Activated CD8-positive, alpha-beta memory T cell treated with anti-CD3 and anti-CD28 coated beads, Interleukin-2, amount 50 U/mL, for 4 hours (primary cell): ENCODE results near the gene LGR6.
"Not testable (repeated sequence)": the region's sequence is repeated elsewhere in the genome, so short reads cannot be mapped to it uniquely, and the experiment has no call there.

Experiments used
- DNase-seq: peaks from one replicate; pipeline ENCODE4 v3.0.0-alpha.2; 2020

LGR6 gene

DNA sequence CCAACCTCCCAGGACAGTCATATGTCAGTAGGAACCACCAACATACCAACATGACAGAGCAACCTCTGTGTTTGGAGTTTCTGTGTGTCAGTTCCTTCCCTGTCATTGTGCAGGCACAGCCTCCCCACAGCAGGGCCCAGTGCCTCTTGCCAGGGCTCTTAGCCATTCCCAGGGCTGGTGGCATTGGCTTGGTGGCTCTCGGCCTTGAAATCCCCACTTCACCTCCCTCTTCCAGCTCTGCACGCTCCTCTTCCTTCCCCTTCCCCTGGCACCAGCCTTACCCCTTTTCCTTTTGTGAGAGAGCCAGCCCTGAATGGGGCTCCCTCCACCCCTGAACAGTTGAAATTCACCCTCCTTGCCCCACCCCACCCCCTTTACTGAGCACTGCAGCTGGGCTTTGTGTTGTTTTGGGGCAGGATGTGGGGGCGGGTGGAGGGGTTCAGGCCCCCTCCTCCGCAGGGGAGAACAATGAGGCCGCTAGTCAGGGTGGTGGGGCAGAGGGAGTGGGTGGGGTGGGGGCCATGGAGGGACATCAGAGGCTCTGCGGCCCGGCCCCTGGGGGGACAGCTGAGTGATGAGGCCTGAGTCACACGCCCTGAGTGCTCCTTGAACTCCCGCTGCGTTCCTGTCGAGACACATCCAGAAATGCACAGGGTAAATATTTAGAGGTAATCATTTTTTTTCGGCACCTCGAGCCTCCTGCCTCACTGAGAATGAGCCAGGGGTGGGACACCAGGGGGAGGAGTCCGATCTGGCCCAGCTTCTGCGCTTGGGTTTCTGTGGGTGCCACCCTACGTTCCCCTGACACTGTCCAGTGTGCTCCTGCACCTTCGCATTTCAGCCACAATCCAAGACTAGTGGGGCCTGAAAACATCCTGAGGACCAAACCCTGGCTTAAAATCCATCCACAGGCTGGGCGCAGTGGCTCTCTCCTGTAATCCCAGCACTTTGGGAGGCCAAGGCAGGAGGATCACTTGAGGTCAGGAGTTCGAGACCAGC, 28.6 kb downstream of the LGR6 start:
- no peak for DNase-seq

DNA sequence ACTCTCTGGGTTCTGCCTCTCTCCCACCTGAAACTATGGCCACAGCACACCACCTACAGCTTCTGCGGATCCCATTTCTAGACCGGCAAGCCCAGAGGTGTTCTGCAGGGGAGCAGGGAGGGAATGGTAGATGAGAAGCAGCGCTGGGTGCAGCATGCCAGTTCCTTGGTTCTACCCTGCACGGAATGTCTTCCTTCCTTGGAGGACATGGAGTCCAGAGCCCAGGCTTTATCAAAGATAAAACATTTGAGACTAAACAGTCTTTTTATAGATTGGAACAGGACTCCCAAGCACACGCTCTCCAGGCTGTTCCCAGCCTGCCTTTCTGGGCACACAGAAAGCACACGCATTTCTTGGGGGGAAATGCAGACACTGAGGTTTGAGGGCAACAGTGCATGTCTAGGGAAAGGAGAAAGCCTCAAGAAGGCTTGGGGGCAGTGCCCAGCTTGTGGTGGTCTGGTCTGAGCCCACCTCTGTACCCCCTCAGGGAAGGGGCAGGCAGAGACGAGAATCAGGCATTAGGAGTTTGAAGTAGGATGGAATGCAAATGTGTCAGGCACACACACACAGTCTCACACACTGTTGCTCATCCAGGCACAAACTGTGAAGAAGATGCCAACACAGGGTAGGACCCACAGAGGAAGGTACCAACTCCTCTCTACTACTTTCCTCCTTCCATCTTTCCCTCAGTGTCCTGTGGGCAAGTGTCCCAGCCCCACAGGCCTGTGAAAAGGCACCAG, 29.7 kb downstream of the LGR6 start:
- no peak for DNase-seq

DNA sequence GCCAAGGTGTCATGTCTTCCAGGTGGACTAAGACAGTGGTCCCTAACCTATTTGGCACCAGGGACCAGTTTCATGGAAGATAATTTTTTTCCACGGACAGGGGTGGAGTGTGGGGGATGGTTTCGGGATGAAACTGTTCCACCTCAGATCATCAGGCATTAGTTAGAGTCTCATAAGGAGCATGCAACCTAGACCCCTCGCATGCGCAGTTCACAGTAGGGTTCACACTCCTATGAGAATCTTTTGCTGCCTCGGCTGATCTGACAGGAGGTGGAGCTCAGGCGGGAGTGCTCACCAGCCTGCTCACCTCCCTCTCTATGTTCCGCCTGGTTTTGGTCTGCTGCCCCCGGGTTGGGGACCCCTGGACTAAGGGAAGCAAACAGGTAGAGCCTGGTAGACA, 30.9 kb downstream of the LGR6 start:
- no peak for DNase-seq

DNA sequence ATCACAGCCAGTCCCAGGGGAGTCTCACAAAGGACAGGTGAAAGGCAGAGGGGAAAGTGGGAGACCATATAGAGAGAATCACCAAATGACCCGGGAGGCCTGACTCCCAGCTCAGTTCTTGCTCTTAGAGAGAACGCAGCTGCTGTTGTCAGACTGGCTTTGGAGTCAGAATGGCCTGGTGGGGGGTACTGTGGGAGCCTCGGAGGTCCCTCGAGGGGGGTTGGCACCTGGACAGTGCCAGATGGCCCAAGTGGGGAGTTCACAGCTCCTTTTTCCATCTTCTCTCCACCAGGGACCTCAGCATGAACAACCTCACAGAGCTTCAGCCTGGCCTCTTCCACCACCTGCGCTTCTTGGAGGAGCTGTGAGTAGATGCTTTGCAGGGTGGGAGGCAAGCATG, 31.5 kb downstream of the LGR6 start:
- no peak for DNase-seq

DNA sequence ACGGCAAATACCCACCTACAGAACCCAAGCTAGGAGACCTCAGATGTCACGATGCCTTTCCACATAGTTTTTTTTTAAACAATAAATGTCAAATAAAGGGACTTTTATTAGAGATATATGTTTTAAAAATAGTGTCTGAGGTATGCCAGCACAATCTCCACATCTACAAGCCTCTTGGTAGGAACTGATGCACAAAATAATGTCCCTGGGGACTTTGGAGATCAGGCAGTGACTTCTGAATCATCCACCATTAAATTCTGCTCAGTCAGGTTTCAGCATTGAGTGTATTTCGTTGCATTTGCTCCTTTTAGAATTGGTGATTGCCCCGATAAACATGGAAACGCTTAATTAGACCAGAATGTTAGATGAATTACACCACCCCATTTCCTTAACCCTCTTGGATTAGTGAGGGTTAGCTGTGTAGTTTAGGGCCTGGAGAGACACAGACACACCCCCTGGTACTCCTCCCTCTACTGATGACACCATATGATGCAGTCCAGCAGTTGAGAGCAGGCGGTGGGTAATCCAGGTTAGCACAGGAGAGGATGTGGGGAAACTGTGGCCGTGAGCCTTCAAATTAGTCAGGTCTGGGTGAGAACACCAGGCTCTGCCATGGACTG, 33.6 kb downstream of the LGR6 start:
- DNase-seq: no peak

DNA sequence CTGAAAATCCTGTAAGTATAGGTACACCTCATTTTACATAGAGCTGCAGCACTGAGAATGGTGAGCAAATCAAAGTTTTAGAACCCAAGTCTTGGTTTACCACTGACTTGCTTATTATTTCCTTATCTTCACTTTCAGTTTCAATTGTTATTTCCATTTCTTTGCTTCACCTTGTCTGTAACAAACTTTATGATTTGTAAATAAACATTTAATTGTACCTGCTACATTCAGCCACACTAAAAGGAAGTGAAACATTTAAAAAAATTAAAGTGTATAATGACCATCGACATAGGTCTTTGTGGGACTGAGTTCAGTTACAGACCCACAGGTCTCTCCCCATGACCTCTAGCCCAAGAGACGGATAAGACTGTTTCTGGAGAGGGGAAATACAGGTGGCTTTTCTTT, 34.4 kb downstream of the LGR6 start:
- no peak for DNase-seq

DNA sequence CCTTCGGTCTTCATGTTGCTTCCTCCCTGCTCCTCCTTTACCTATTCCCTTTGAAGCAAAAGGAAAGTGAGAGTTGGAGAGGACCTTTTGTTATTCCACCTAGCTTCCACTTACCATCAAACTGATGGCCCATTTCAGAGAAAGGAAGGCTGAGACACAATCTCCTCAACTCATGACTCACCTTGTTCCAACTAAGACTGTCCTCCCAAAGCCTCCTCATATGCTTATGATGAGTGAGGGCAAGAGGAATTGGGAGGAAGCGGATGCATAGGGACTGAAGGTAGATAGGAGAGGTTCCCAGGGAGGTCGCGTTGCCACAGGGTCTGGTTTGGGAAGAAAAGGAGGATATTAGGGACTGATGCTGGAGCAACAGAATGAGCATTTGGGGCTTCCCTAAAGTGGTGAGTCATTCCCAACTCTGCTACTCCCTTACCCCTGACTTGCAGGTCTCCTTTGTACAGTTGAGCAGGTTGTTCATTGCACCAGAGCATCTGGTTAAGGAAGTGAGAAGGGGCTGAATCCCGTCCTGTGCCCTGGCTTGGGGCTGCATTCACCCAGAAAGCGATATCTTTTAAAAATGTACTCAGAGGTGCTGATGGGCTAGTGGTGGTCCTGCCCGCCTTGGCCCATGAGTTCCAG, 35.0 kb downstream of the LGR6 start:
- no peak for DNase-seq

DNA sequence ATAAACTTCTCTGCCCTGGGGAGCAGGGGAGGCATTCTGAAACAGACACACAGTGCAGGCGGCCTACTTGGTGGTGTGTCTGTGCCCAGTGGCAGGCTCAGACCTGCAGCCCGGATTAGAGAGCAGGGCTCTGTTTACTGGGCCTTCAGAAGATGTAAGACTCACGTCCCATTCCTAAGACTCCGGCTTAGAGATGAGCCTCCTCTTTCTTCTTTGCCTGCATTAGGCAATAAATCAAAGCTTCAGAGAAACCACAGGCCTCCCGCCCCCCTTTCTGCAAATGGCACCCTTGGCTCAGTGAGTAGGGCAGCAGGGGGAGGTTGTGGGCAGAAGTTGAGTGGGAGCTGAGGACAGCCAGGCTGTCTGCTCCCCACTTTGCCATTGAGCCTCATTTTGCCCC, 35.8 kb downstream of the LGR6 start:
- DNase-seq: no peak

DNA sequence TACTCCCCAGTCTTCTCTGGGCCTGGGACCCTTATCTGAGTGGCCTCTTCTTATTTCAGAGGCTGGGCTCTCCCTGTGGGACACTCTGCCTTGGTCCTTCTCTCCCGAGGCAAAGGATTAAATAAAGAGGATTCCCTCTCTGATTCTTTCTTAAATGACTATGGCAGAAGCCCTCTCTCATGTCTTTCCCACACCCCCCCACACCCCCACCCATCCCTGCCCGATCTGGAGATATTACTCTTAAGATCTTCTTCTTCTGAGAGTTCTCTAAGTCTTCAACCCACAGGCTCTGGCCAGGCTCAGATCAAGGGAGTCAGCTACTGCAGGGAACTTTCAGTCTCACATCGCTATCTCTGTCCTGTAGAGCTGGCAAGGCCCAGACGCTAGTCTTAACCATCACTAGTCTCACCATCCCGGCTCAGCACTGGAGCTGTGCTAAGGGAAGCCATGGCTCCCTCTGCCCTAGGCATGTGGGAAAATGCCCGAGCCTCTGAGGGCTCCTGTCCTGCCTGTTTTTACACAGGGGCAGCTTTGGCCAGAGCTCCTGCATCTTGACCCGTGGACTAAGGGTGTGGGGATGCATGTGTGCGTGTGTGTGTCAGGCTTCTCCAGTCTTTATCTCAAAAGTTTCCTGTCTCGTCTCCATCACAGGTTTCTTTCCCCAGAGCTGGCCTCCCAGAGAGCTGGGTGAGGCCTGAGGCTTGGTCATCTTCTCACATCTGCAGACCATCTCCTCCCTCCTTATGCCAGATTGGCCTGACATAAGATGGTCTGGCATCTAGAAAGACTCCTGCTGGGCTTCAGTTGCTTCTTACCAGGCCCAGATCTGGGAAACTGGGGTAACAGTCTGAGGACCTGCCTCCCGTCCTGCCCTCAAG, 36.7 kb downstream of the LGR6 start:
- DNase-seq: no peak

DNA sequence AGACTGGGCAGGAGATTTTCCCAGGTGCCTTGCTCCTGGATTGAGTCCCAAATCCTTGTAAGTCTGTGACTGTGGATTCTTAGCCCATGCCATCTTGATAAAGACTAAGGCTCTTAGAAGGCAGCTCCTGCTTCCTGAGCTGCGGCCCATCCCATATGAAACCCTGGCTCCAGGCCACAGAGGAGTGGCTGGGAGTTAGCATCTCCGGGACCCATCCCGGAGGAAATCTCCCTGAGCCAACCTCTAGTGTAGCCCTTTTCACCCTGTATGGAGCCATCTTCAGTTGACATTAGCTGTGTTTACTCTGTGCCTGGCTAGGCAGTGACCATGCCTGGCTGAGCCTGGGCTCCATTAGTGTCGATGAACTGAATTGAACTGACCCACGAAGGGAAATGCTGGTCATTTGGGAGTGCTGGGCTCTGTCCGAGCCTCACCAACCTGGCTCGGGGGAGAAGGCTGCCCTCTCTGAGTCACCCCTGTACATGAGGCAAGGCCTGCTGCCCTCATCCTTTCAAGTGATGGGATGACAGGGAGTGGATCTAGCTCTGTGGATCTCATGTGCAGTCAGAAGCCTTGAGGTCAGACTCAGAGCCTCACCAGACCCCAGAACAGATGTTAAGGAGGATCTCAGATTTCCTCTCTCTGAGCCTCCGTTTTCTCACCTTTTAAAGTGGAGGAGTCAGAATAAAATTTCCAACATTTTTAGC, 37.5 kb downstream of the LGR6 start:
- DNase-seq: no peak

DNA sequence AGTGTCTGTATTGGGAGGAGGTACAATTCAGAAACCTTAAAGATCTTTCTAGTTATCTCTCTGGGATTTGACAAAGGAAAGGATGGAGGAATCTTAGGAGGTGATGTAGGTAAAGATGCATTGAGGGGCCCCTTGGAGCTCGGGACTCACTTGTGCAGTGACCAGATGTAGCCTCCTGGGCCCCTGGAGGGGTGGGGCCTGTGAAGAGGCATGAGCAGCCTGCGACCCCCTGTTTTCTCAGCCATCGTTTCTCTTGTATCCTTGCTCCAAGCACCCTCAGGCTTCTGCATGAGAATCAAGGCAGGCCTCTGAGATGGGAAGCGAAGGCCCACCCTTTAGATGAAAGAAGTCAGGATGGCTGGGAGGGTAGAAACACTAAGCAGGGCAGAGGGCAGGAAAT, 39.6 kb downstream of the LGR6 start:
- DNase-seq: no peak

DNA sequence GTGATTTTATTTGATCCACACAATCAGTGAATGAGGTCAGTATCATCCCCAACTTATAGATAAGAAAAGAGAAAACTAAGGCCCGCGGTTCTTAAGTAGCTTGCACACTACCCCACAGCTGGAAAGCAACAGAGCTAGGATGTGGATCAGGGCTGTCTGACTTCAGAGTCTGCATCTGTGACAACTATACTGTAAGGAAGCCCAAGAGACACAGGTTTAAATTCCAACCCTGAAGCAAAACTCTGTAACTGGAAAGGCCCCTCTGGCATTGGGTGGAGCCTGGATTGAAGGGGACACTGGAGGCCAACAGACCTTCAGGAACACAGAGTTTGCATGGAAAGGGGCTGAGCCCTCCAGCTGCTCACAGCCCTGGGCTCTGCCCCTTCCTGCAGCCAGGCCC, 40.2 kb downstream of the LGR6 start:
- no peak for DNase-seq

DNA sequence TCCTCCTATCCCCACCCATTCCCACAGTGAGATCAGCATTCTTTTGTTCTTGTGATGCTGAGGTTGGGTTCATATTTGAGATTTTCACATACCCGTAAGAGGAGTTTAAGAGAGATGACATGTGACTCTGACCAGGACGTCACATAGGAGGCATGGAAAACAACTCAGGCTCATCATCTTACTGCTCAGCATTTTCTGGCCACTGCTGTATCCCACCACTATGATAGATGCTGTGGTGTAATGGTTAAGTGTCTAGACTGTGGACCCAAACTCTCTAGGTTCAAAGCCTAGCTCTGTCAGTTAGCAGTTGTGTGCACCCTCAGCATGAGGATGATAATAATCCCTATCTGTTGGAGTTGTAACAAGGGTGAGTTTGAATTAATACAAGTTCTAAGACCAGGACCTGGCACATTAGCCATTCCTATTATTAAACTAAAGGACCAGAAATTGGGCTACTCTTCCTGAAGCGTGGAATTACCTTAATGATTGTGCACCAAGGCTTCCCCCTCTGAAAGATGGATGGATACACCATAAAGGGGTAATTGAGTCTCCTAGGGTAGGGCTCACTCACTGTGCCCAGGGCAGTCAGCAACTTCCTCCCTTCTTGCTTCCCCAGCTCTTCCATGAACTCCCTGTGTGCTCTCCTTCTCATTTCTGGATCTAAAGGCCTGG, 40.9 kb downstream of the LGR6 start:
- no peak for DNase-seq

DNA sequence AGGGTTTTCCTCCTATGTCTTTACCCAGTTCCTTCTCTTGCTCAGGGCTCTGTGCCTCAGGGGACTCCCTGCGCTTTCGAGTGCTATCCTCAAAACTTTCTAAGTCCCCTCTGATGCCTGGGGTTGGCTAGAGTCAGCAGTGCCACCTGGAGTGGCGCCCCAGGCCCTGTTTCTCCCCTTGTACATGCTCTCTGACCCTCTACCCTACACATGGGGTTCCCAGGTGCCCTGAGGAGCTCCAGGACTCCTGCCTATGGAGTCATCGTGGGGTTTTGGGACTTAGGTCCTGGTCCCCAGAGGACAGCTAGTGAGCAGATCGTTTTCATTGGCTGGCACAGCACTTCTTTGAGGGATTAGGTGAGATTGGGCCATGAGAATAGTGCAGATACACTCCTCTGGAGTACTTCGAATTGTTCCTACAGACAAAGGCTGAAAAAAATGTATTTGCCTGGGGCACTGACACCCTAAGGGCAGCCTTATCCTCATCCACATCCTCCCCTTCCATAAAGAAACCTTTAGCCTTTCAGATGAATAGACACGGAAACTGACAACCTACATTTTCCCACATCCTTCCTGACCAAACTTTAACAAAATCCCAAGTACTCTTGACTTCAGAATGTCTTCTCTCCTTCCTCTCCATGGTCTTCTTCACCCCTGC, 41.5 kb downstream of the LGR6 start:
- no peak for DNase-seq

DNA sequence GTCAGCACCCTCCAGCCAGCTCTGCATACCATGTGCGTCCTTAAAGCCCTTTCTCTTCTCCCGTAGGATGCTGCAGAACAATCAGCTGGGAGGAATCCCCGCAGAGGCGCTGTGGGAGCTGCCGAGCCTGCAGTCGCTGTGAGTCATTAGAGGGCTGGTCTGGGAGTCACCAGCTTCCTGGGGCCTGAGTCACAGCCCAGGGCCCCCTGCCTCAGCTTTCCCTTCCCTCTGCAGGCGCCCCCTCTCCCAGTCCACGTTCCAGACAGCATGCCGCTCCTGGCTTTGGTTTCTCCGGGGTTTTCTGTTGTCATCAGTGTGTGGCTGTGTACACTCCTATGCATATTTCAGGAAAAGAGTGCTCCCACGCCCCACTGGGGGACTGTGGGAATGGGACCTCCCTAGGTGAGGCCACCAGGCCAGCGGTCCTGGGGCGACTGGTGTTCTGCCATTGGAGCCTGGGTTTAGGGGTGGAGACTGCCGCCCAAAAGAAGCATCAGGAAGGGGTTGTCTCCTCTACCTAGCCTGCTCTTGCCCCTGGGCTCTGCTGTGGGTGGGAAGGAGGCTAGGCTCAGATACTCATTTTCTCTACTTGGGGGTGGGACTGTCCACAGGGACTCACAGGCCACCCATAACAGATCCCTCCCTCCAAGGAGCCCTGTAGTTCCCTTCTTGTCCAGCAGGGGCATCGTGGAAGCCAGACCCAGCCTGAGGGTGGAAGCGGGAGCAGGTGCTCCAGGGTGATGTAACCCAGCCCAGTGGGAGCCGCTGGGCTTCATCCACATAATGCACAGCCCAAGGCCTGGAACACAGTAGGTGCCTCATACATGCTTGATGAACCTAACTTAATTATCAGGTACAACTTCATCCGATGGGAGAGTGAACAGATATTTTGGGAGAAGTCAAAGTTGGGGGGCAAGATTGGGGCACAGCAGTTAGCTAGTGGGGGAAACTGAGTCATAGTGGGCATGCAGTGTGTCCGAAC, 42.5 kb downstream of the LGR6 start:
- peak; percentile 66 for DNase-seq

DNA sequence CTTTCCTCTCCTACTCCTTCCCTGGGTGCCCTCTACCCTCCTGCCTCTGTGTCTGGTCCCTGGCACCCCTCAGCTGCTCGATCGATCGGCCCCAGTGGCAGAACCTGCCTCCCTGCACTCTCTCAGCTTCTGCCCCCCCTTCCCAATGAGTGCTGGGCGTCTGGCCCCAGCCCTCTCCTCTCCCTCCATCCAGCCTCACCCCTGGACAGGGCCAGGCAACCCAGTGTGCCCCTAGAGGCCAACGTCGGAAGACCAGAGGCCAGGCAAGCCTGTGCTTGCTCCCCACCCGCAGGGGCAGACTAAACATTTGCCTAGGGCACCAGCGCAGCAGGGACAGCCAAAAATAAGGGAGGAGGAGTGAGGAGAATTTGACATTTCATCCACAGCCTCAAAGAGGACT, 43.5 kb downstream of the LGR6 start:
- DNase-seq: no peak

DNA sequence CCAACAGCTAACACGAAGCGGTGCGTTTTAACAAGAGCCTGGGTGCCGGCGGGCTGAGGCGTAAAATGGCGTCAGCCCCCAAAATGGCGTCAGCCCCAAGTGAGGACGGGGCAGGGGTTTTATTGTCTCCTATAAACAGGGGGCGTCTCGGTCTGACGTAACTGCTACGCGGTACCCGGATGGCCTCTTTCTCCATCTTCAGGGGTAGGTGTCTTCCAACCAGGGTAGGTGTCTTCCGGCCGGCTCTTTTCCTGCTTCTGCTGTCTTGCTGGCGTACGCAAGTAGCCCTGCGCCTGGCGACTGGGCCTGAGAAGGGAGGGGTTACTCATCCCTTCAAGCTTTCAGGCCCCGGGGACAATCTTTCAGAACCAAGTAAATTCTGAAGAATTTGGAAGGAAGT, 45.3 kb downstream of the LGR6 start:
- DNase-seq: no peak

DNA sequence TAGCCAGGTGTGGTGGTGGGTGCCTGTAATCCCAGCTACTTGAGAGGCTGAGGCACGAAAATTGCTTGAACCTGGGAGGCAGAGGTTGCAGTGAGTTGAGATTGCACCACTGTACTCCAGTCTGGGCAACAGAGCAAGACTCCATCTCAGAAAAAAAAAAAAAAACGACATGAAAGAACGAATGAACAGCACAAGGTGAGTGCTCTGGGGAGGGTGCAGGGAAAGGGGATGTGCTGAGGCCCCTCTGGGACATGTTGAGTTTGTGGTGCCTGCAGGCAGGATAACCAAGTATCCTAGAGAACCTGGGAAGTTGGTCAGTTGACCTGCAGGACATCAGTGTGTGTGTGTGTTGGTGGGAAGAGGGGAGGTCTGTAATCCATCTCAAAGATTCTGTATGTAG, 46.6 kb downstream of the LGR6 start:
- DNase-seq: not testable (repeated sequence)

DNA sequence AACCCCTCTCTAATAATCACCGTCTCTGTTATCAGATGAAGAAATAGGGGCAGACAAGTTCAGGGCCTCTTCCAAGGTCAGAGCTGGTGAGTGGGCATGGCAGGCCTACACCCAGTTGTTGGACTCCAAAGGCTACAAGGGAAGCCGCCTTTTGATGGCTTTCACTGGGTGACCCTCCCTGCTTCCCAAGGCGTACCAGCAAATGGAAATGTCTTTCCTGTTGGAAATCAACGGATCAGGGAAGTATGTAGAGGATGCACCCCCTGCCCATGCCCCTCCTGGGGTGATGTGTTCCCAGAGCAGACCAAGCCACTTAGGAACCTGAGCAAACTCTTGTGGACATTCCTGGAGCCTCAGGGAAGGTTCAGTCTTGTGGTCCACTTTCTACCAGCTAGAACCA, 47.4 kb downstream of the LGR6 start:
- no peak for DNase-seq
